ENCODE measurements around the gene RFX1.
"Not testable (repeated sequence)": the region's sequence is repeated elsewhere in the genome, so short reads cannot be mapped to it uniquely, and the experiment has no call there.

The RFX1 gene

DNA sequence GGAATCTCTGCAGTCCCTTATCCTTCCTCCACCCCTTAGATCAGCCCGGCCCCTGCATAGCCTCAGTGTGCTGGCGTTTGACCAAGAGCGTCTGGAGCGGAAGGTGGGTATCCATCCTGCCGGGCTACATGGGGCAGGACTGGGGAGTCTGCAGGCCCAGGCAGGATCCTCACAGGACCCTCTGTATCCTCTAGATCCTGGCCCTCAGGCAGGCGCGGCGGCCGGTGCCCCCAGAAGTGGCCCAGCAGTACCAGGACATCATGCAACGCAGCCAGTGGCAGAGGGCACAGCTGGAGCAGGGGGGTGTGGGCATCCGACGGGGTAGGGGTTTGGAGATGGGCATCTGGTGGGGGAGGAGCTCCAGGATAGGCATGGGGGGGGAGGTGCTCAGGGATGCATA lies 76.8 kb downstream of the RFX1 start:
- DNase-seq, result no peak
- no peaks in the 10 kb centered on the region for H3K27me3 ChIP-seq (replicated peaks)
- H3K36me3 ChIP-seq (replicated peaks), result peaks cover 8% of the 10 kb centered on the region
- H3K4me3 ChIP-seq (ENCODE audit: low read depth, low read length), result no peak overlapping the region
- in situ Hi-C loops (cut with HindIII; ENCODE audit: low pct_ligation_motif_present, low sequenced_read_pairs), result no loop called here
- H3K27ac ChIP-seq, result no peak overlapping the region
- TF ChIP-seq, protein P1, sequence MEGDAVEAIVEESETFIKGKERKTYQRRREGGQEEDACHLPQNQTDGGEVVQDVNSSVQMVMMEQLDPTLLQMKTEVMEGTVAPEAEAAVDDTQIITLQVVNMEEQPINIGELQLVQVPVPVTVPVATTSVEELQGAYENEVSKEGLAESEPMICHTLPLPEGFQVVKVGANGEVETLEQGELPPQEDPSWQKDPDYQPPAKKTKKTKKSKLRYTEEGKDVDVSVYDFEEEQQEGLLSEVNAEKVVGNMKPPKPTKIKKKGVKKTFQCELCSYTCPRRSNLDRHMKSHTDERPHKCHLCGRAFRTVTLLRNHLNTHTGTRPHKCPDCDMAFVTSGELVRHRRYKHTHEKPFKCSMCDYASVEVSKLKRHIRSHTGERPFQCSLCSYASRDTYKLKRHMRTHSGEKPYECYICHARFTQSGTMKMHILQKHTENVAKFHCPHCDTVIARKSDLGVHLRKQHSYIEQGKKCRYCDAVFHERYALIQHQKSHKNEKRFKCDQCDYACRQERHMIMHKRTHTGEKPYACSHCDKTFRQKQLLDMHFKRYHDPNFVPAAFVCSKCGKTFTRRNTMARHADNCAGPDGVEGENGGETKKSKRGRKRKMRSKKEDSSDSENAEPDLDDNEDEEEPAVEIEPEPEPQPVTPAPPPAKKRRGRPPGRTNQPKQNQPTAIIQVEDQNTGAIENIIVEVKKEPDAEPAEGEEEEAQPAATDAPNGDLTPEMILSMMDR (IDR thresholded peaks at IDR 0.05; ENCODE audit: low read depth, low read length, missing control alignments), result no peak

DNA sequence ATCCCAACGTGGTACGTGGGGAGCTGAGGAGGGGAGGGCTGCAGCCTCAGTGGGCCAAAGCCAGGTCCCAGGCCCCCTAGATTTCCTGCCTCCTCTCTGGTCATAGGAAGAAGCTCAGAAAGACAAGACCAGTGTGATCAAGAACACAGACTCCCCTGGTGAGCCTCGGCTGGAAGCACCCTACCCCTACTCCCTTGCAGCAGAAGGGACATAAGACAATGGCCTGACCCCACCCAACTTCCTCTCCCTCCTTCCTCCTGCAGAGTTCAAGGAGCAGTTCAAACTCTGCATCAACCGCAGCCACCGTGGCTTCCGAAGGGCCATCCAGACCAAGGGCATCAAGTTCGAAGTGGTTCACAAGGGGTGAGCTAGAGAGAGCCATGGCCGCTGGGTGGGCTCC lies 79.4 kb downstream of the RFX1 start:
- peaks cover 25% of the 10 kb centered on the region for H3K36me3 ChIP-seq (replicated peaks)
- TF ChIP-seq, protein P1 (IDR thresholded peaks at IDR 0.05; ENCODE audit: low read depth, low read length, missing control alignments), result no peak
- H3K27me3 ChIP-seq (replicated peaks), result no peaks in the 10 kb centered on the region
- H3K27ac ChIP-seq, result no peak overlapping the region
- in situ Hi-C loops (cut with HindIII; ENCODE audit: low pct_ligation_motif_present, low sequenced_read_pairs), result no loop called here
- H3K4me3 ChIP-seq (ENCODE audit: low read depth, low read length), result no peak overlapping the region
- DNase-seq, result no peak

DNA sequence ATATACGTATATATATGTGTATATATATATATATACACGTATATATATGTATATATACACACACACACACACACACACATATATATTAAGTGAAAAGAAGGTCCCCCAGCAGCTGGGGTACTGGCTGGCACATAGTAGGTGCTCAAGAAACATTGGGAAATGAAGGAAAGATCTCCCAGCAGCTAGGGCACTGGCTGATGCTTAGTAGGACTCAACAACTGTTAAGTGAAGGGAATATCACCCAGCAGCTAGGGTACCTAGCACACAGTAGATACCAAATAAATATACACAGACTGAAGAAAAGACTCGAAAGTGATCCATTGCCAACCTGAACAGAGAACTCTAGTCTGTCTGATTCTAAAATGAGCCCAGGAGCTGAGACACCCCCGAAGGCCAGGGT lies 80.1 kb downstream of the RFX1 start:
- H3K4me3 ChIP-seq (ENCODE audit: low read depth, low read length), result no peak overlapping the region
- peaks cover 32% of the 10 kb centered on the region for H3K36me3 ChIP-seq (replicated peaks)
- no peak overlapping the region for H3K27ac ChIP-seq
- in situ Hi-C loops (cut with HindIII; ENCODE audit: low pct_ligation_motif_present, low sequenced_read_pairs), result no loop called here
- TF ChIP-seq, protein P1 (IDR thresholded peaks at IDR 0.05; ENCODE audit: low read depth, low read length, missing control alignments), result no peak
- DNase-seq, result no peak
- no peaks in the 10 kb centered on the region for H3K27me3 ChIP-seq (replicated peaks)

DNA sequence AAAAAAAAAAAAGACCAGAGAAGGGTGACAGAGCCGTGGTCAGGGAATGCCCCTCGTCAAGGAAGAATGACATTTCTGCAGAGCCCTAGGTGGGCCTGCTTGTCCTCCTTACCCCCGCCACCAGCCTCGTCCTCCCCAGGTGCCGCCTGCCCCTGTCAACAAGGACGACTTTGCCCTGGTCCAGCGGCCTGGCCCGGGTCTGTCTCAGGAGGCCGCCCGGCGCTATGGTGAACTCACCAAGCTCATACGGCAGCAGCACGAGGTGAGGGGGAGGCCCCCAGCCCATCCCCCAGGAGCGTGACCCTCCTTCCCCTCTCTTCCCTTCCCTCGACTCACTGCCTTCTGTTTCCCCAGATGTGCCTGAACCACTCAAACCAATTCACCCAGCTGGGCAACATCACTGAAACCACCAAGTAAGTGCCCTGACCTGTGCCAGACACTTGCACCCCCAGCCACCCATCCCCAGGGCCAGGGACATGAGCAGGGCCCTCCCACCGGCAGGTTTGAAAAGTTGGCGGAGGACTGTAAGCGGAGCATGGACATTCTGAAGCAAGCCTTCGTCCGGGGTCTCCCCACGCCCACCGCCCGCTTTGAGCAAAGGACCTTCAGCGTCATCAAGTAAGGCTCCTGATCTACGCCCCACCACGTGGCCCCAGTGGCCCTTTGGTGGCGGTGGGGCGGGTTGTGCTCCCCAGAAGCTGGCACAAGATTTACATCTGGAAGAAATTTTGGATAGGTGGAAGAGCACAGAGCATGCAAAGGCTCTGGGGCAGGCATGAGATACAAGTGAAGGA lies 82.7 kb downstream of the RFX1 start:
- TF ChIP-seq, protein P1 (IDR thresholded peaks at IDR 0.05; ENCODE audit: low read depth, low read length, missing control alignments), result no peak
- DNase-seq, result no peak
- H3K27me3 ChIP-seq (replicated peaks), result no peaks in the 10 kb centered on the region
- H3K27ac ChIP-seq, result no peak overlapping the region
- H3K36me3 ChIP-seq (replicated peaks), result peaks cover 50% of the 10 kb centered on the region
- H3K4me3 ChIP-seq (ENCODE audit: low read depth, low read length), result no peak overlapping the region
- in situ Hi-C loops (cut with HindIII; ENCODE audit: low pct_ligation_motif_present, low sequenced_read_pairs), result no loop called here

DNA sequence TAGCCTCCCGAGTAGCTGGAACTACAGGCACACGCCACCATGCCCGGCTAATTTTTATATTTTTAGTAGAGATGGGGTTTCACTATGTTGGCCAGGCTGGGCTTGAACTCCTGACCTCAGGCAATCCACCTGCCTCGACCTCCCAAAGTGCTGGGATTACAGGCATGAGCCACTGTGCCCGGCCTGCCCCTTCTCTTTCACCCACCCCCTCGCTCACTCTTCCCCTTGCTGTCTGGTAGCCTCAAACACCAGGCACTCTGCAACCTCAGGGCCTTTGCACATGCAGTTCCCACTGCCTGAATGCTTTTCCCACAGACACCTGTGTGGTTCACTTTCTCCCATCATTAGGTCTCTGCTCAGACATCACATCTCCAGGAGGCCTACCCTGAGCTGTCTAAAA lies 84.0 kb downstream of the RFX1 start:
- H3K27ac ChIP-seq; H3K27me3 ChIP-seq (replicated peaks); DNase-seq; in situ Hi-C loops (cut with HindIII; ENCODE audit: low pct_ligation_motif_present, low sequenced_read_pairs); H3K4me3 ChIP-seq (ENCODE audit: low read depth, low read length): not testable (repeated sequence)
- H3K36me3 ChIP-seq (replicated peaks), result peaks cover 51% of the 10 kb centered on the region

DNA sequence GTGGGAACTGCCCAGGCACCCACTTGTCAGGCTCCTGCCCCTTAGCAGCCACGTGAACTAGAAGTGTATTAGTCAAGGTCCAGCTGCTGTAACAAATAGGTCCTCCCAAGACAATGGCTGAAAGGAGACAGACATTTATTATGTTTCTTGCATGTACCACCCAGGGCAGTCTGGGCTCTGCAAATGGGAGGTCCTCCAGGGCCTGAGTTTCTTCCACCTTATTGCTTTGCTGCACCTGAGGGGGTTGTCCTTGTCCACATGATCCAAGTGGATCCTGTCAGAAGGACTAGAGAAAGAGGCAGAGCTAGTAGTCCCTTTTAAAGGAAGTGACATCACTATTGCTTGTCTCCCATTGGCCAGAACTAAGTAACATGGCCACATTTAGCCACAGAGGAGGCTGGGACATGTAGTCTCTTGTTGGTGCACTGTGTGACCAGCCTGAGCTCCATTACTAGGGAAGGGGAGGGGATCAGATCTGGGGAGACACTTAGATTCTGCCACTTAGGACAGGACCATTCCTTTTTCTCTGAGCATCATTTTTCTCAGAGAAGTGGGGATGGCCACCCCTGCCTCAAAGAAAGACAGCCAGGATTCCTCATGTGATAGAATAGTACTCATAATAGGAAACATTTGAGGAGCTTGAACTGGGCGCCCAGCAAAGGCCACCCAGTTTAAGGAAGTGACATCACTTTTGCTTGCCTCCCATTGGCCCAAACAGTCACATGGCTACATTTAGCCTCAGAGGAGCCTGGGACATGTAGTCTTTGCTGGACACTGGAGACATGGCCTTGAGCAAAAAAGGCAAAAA lies 85.0 kb downstream of the RFX1 start:
- peaks cover 49% of the 10 kb centered on the region for H3K36me3 ChIP-seq (replicated peaks)
- no peak overlapping the region for H3K4me3 ChIP-seq (ENCODE audit: low read depth, low read length)
- no peaks in the 10 kb centered on the region for H3K27me3 ChIP-seq (replicated peaks)
- in situ Hi-C loops (cut with HindIII; ENCODE audit: low pct_ligation_motif_present, low sequenced_read_pairs), result no loop called here
- peak; percentile 40 for DNase-seq
- H3K27ac ChIP-seq, result no peak overlapping the region
- TF ChIP-seq, protein P1 (IDR thresholded peaks at IDR 0.05; ENCODE audit: low read depth, low read length, missing control alignments), result no peak
